Measurements from ENCODE around the gene MLPH. TPM values are rescaled to one million over a fixed set of nuclear protein-coding genes. Genes with fewer than 3 reads are reported as not detected.

MLPH gene
- polyA plus RNA-seq, 1 experiment, result 15.6 TPM

- ChIA-PET POLR2A (interaction anchor here (1.2 kb wide), 1 partner anchor 8 kb away, joined by 3 read pairs; no protein-coding TSS in a partner anchor), CTCF (no interaction called here)
- Histone ChIP-seq H3K27me3 (ENCODE audit: control insufficient read depth, insufficient read depth, low read length) (no peaks in the 10 kb centered on the region), H3K9me3 (ENCODE audit: control insufficient read depth, insufficient read depth, low read length) (peaks cover 10% of the 10 kb centered on the region), H3K27ac (ENCODE audit: low read depth, low read length) (no peak overlapping the region), H3K4me3 (ENCODE audit: low read depth, low read length) (no peak overlapping the region)
- no peak for DNase-seq (ENCODE audit: low read depth, low spot score)
- no peak for TF ChIP-seq CTCF (IDR thresholded peaks at IDR 0.05; ENCODE audit: low read depth, low read length)
Measured at GRCh38 chr2:237492137-237492890, 5.3 kb downstream of the MLPH start.

- Histone ChIP-seq H3K27me3 (ENCODE audit: control insufficient read depth, insufficient read depth, low read length) (no peaks in the 10 kb centered on the region), H3K4me3 (ENCODE audit: low read depth, low read length) (no peak overlapping the region), H3K27ac (ENCODE audit: low read depth, low read length) (no peak overlapping the region), H3K9me3 (ENCODE audit: control insufficient read depth, insufficient read depth, low read length) (peaks cover 10% of the 10 kb centered on the region)
- CTCF ChIA-PET, result interaction anchor here (1.1 to 2.3 kb wide), 3 partner anchors 19 to 84 kb away, joined by 4 to 12 read pairs (median 6); no protein-coding TSS in a partner anchor
- DNase-seq (ENCODE audit: low read depth, low spot score), result no peak
- POLR2A ChIA-PET, result no interaction called here
- no peak for TF ChIP-seq CTCF (IDR thresholded peaks at IDR 0.05; ENCODE audit: low read depth, low read length)
Measured at GRCh38 chr2:237494066-237494465, 7.0 kb downstream of the MLPH start.

DNA sequence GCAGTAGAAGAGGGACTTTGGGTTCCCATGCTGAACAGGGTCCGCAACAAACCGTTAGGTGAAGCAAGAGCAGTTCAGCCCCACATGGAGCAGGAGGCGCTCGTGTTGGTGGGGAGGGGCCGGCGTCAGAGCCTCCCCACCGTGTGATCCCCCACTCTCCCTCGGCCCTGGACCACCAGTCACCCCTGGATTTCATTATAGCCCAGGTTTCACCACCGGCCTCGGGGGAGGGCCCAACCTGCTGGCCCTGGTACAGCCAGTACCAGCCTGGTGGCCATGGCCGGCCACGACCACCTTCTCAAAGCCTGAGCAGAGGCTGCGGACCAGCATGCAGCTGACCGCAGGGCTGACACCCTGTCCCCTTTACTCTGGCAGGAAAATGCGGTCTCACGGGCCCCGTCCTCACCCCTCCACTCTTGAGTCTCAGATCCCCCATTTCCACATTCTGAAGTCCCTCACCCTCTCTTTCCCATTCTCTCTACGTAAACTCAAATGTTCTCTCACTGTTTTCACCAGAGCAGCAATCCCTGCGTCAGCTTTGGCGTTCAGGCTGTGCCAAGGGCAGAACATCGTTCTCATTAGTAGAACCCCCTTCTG lies 8.6 kb downstream of the MLPH start:
- Histone ChIP-seq H3K27me3 (ENCODE audit: control insufficient read depth, insufficient read depth, low read length) (no peaks in the 10 kb centered on the region), H3K9me3 (ENCODE audit: control insufficient read depth, insufficient read depth, low read length) (peaks cover 10% of the 10 kb centered on the region), H3K4me3 (ENCODE audit: low read depth, low read length) (no peak overlapping the region), H3K27ac (ENCODE audit: low read depth, low read length) (no peak overlapping the region)
- no peak for DNase-seq (ENCODE audit: low read depth, low spot score)
- ChIA-PET CTCF (no interaction called here), POLR2A (no interaction called here)
- TF ChIP-seq CTCF (IDR thresholded peaks at IDR 0.05; ENCODE audit: low read depth, low read length), result no peak

GRCh38 chr2:237496428-237496827 lies 9.4 kb downstream of the MLPH start:
- Histone ChIP-seq H3K9me3 (ENCODE audit: control insufficient read depth, insufficient read depth, low read length) (peaks cover 6% of the 10 kb centered on the region), H3K27ac (ENCODE audit: low read depth, low read length) (no peak overlapping the region), H3K4me3 (ENCODE audit: low read depth, low read length) (no peak overlapping the region), H3K27me3 (ENCODE audit: control insufficient read depth, insufficient read depth, low read length) (no peaks in the 10 kb centered on the region)
- no peak for DNase-seq (ENCODE audit: low read depth, low spot score)
- ChIA-PET POLR2A (no interaction called here), CTCF (interaction anchor here (1.6 kb wide), 1 partner anchor 21 kb away, joined by 7 read pairs; no protein-coding TSS in a partner anchor)
- TF ChIP-seq CTCF (IDR thresholded peaks at IDR 0.05; ENCODE audit: low read depth, low read length), result no peak

All from AG04450 (cell line).